ENCODE results near the gene BAD. TPM values are rescaled to one million over a fixed set of nuclear protein-coding genes. Genes with fewer than 3 reads are reported as not detected.
"Not testable (repeated sequence)": the region's sequence is repeated elsewhere in the genome, so short reads cannot be mapped to it uniquely, and the experiment has no call there.

BAD gene
- total RNA-seq, 2 experiments from 2014 or later = 36.5 to 39.2 TPM

- ChIA-PET POLR2A (interaction anchor here (0.7 to 11.2 kb wide), 4 partner anchors 8 to 43 kb away, joined by 3 to 131 read pairs (median 58); partner anchors contain the start of genes FERMT3 and FKBP2), CTCF (interaction anchor here (2.0 to 4.7 kb wide), 4 partner anchors 8 to 52 kb away, joined by 16 to 34 read pairs (median 24); partner anchors contain the start of genes FERMT3 and FKBP2)
- DNase-seq = no peak
- no peaks in the 10 kb centered on the region for H3K9me3 Mint-ChIP-seq
- peaks cover 45% of the 10 kb centered on the region for H3K4me1 Mint-ChIP-seq
- H3K27me3 Mint-ChIP-seq = peaks cover 3% of the 10 kb centered on the region
- H3K27ac Mint-ChIP-seq = no peak overlapping the region
- H3K4me3 Mint-ChIP-seq = no peak overlapping the region
- H3K36me3 Mint-ChIP-seq (ENCODE audit: low read depth) = peaks cover 3% of the 10 kb centered on the region
Measured at GRCh38 chr11:64249038-64249437, 35.4 kb downstream of the BAD start.

GRCh38 chr11:64248578-64248977 is 35.9 kb downstream of the BAD start:
- no peak overlapping the region for H3K27ac Mint-ChIP-seq
- H3K4me1 Mint-ChIP-seq = peaks cover 45% of the 10 kb centered on the region
- H3K36me3 Mint-ChIP-seq (ENCODE audit: low read depth) = peaks cover 8% of the 10 kb centered on the region
- ChIA-PET POLR2A (interaction anchor here (0.7 to 11.2 kb wide), 3 partner anchors 10 to 43 kb away, joined by 3 to 131 read pairs (median 107); partner anchors contain the start of gene FERMT3), CTCF (interaction anchor here (2.5 to 4.7 kb wide), 2 partner anchors 43 to 53 kb away, joined by 16 to 34 read pairs; partner anchors contain the start of gene FERMT3)
- H3K4me3 Mint-ChIP-seq = no peak overlapping the region
- no peaks in the 10 kb centered on the region for H3K9me3 Mint-ChIP-seq
- peaks cover 3% of the 10 kb centered on the region for H3K27me3 Mint-ChIP-seq
- DNase-seq = no peak

GRCh38 chr11:64247729-64248531 is 36.5 kb downstream of the BAD start:
- Mint-ChIP-seq H3K4me1 (peaks cover 48% of the 10 kb centered on the region), H3K27ac (no peak overlapping the region)
- POLR2A ChIA-PET = interaction anchor here (0.7 to 11.2 kb wide), 7 partner anchors 10 to 70 kb away, joined by 3 to 131 read pairs (median 19); partner anchors contain the start of genes ESRRA, FERMT3, NUDT22 and PRDX5

GRCh38 chr11:64246871-64247728 is 37.4 kb downstream of the BAD start, which contains the start of gene PPP1R14B:
Gene PPP1R14B (minus strand): TSS chr11:64246943. CDS start chr11:64246673, 270 bp downstream.
- Mint-ChIP-seq H3K27ac (peak within 1 kb of the TSS; percentile 85), H3K9me3 (no peaks in the 10 kb centered on the region), H3K27me3 (peaks cover 3% of the 10 kb centered on the region), H3K36me3 (ENCODE audit: low read depth) (peaks cover 13% of the 10 kb centered on the region), H3K4me3 (peak within 1 kb of the TSS; percentile 86), H3K4me1 (peaks cover 53% of the 10 kb centered on the region)
- DNase-seq = peak; percentile 84
- ChIA-PET POLR2A (interaction anchor here (0.9 to 11.2 kb wide), 9 partner anchors 21 to 1391 kb away, joined by 3 to 131 read pairs (median 17); partner anchors contain the start of genes BAD, ESRRA, FERMT3 and NUDT22), CTCF (interaction anchor here (1.0 to 2.8 kb wide), 5 partner anchors 8 to 56 kb away, joined by 3 to 14 read pairs (median 9); no protein-coding TSS in a partner anchor)

More at GRCh38 chr11:64247729-64248531, 36.5 kb downstream of the BAD start:
- H3K36me3 Mint-ChIP-seq (ENCODE audit: low read depth) = peaks cover 13% of the 10 kb centered on the region
- H3K9me3 Mint-ChIP-seq = no peaks in the 10 kb centered on the region
- peaks cover 3% of the 10 kb centered on the region for H3K27me3 Mint-ChIP-seq
- CTCF ChIA-PET = interaction anchor here (1.5 to 4.7 kb wide), 2 partner anchors 21 to 42 kb away, joined by 4 to 34 read pairs; partner anchors contain the start of gene FERMT3
- H3K4me3 Mint-ChIP-seq = peak overlapping the region; percentile 62
- DNase-seq = no peak

- POLR2A ChIA-PET = interaction anchor here (0.7 to 11.2 kb wide), 13 partner anchors 9 to 1390 kb away, joined by 3 to 131 read pairs (median 14); partner anchors contain the start of genes BAD, CATSPERZ, DNAJC4 and ESRRA
- H3K9me3 Mint-ChIP-seq, H3K27me3 Mint-ChIP-seq, H3K27ac Mint-ChIP-seq, DNase-seq: not testable (repeated sequence)
- H3K36me3 Mint-ChIP-seq (ENCODE audit: low read depth) = peaks cover 13% of the 10 kb centered on the region
- H3K4me1 Mint-ChIP-seq = peaks cover 49% of the 10 kb centered on the region
- CTCF ChIA-PET = interaction anchor here (0.9 to 2.8 kb wide), 6 partner anchors 9 to 85 kb away, joined by 3 to 14 read pairs (median 6); no protein-coding TSS in a partner anchor
- H3K4me3 Mint-ChIP-seq = peak overlapping the region; percentile 77
Measured at GRCh38 chr11:64246621-64246870, 37.9 kb downstream of the BAD start.

GRCh38 chr11:64245797-64246620 is 38.5 kb downstream of the BAD start:
- H3K27ac Mint-ChIP-seq = peak overlapping the region; percentile 85
- POLR2A ChIA-PET = interaction anchor here (0.7 to 11.2 kb wide), 17 partner anchors 9 to 1390 kb away, joined by 3 to 131 read pairs (median 8); partner anchors contain the start of genes BAD, CATSPERZ, DNAJC4 and ESRRA
- H3K4me1 Mint-ChIP-seq = peaks cover 50% of the 10 kb centered on the region
- peaks cover 13% of the 10 kb centered on the region for H3K36me3 Mint-ChIP-seq (ENCODE audit: low read depth)
- peak overlapping the region; percentile 86 for H3K4me3 Mint-ChIP-seq
- no peaks in the 10 kb centered on the region for H3K9me3 Mint-ChIP-seq
- peak; percentile 76 for DNase-seq
- peaks cover 3% of the 10 kb centered on the region for H3K27me3 Mint-ChIP-seq
- CTCF ChIA-PET = interaction anchor here (0.9 to 2.8 kb wide), 10 partner anchors 9 to 86 kb away, joined by 3 to 14 read pairs (median 5); partner anchors contain the start of genes ESRRA, PRDX5 and TRMT112

- Mint-ChIP-seq H3K4me1 (peaks cover 51% of the 10 kb centered on the region), H3K27ac (peak overlapping the region; percentile 85), H3K4me3 (peak overlapping the region; percentile 86), H3K27me3 (peaks cover 3% of the 10 kb centered on the region), H3K36me3 (ENCODE audit: low read depth) (peaks cover 13% of the 10 kb centered on the region), H3K9me3 (no peaks in the 10 kb centered on the region)
- POLR2A ChIA-PET = interaction anchor here (0.8 to 11.2 kb wide), 18 partner anchors 9 to 533 kb away, joined by 3 to 131 read pairs (median 6); partner anchors contain the start of genes BAD, CATSPERZ, DNAJC4 and ESRRA
- CTCF ChIA-PET = interaction anchor here (0.5 to 2.8 kb wide), 11 partner anchors 18 to 86 kb away, joined by 3 to 14 read pairs (median 6); partner anchors contain the start of genes ESRRA, NUDT22, PRDX5 and TRMT112
- peak; percentile 40 for DNase-seq
Measured at GRCh38 chr11:64245401-64245796, 39.1 kb downstream of the BAD start.

- no peak for DNase-seq
- H3K4me1 Mint-ChIP-seq = peaks cover 52% of the 10 kb centered on the region
- peak overlapping the region; percentile 86 for H3K4me3 Mint-ChIP-seq
- peak overlapping the region; percentile 85 for H3K27ac Mint-ChIP-seq
- H3K27me3 Mint-ChIP-seq = peaks cover 1% of the 10 kb centered on the region
- no peaks in the 10 kb centered on the region for H3K9me3 Mint-ChIP-seq
- ChIA-PET CTCF (interaction anchor here (0.5 to 2.8 kb wide), 10 partner anchors 18 to 73 kb away, joined by 3 to 14 read pairs (median 6); partner anchors contain the start of genes ESRRA, NUDT22, PRDX5 and TRMT112), POLR2A (interaction anchor here (0.8 to 11.2 kb wide), 19 partner anchors 9 to 534 kb away, joined by 3 to 131 read pairs (median 8); partner anchors contain the start of genes BAD, CATSPERZ, DNAJC4 and ESRRA)
- peaks cover 13% of the 10 kb centered on the region for H3K36me3 Mint-ChIP-seq (ENCODE audit: low read depth)
Measured at GRCh38 chr11:64244966-64245365, 39.5 kb downstream of the BAD start.

- ChIA-PET POLR2A (interaction anchor here (1.1 to 11.2 kb wide), 10 partner anchors 11 to 91 kb away, joined by 3 to 131 read pairs (median 12); partner anchors contain the start of genes CATSPERZ, DNAJC4, ESRRA and FERMT3), CTCF (interaction anchor here (0.7 to 1.8 kb wide), 7 partner anchors 13 to 74 kb away, joined by 3 to 7 read pairs (median 5); partner anchors contain the start of genes FERMT3, NUDT22, PRDX5 and TRMT112)
- no peak for DNase-seq
- peaks cover 13% of the 10 kb centered on the region for H3K36me3 Mint-ChIP-seq (ENCODE audit: low read depth)
- H3K27ac Mint-ChIP-seq = peak overlapping the region; percentile 35
- H3K4me3 Mint-ChIP-seq = peak overlapping the region; percentile 47
- H3K4me1 Mint-ChIP-seq = peaks cover 55% of the 10 kb centered on the region
- no peaks in the 10 kb centered on the region for H3K27me3 Mint-ChIP-seq
- no peaks in the 10 kb centered on the region for H3K9me3 Mint-ChIP-seq
Measured at GRCh38 chr11:64244107-64244506, 40.4 kb downstream of the BAD start.

- Mint-ChIP-seq H3K36me3 (ENCODE audit: low read depth) (peaks cover 13% of the 10 kb centered on the region), H3K9me3 (no peaks in the 10 kb centered on the region), H3K27ac (peak overlapping the region; percentile 35), H3K27me3 (no peaks in the 10 kb centered on the region), H3K4me1 (peaks cover 56% of the 10 kb centered on the region), H3K4me3 (peak overlapping the region; percentile 47)
- CTCF ChIA-PET = interaction anchor here (0.7 to 3.6 kb wide), 7 partner anchors 7 to 74 kb away, joined by 3 to 23 read pairs (median 5); partner anchors contain the start of genes FERMT3, PRDX5 and TRMT112
- DNase-seq = no peak
- POLR2A ChIA-PET = interaction anchor here (0.8 to 11.2 kb wide), 11 partner anchors 12 to 97 kb away, joined by 3 to 131 read pairs (median 6); partner anchors contain the start of genes CCDC88B, DNAJC4, ESRRA and FERMT3
Measured at GRCh38 chr11:64243236-64243854, 41.1 kb downstream of the BAD start.
